Osteocyte (in vitro differentiated cells): ENCODE data around the gene ERO1A. TPM values are rescaled to one million over a fixed set of nuclear protein-coding genes. Genes with fewer than 3 reads are reported as not detected.

Experiments used
- DNase-seq: peaks from one replicate; pipeline ENCODE4 v3.0.0; 2021; ENCODE audit warnings: mixed read lengths; ENCODE audit not compliant: unreplicated experiment; ENCODE audit errors: extremely low spot score
- H3K27ac Mint-ChIP-seq: one replicate; pipeline ENCODE4 v1.8.0; 2021; ENCODE audit warnings: mild to moderate bottlenecking, mixed read lengths; ENCODE audit not compliant: unreplicated experiment
- H3K27me3 Mint-ChIP-seq: one replicate; pipeline ENCODE4 v1.8.0; 2021; ENCODE audit warnings: mixed read lengths; ENCODE audit not compliant: unreplicated experiment
- H3K36me3 Mint-ChIP-seq: one replicate; pipeline ENCODE4 v1.8.0; 2021; ENCODE audit warnings: mixed read lengths; ENCODE audit not compliant: unreplicated experiment
- H3K4me1 Mint-ChIP-seq: one replicate; pipeline ENCODE4 v1.8.0; 2021; ENCODE audit warnings: mixed read lengths; ENCODE audit not compliant: unreplicated experiment
- H3K4me3 Mint-ChIP-seq: one replicate; pipeline ENCODE4 v1.8.0; 2021; ENCODE audit warnings: mild to moderate bottlenecking, moderate library complexity, mixed read lengths; ENCODE audit not compliant: unreplicated experiment
- H3K9me3 Mint-ChIP-seq: one replicate; pipeline ENCODE4 v1.8.0; 2021; ENCODE audit warnings: mixed read lengths; ENCODE audit not compliant: unreplicated experiment
- total RNA-seq: library from RNA; stranded (reverse); gene quantifications from 2 replicates; pipeline ENCODE4 v1.2.1, GENCODE V29; 2021
- TF ChIP-seq, protein P1 (sequence below): fragments of 200-600 bp; sonication (generic); IDR thresholded peaks from 2 replicates; pipeline ENCODE4 v1.5.0; 2021; ENCODE audit warnings: antibody characterized with exemption, mild to moderate bottlenecking, moderate library complexity

ERO1A gene
- total RNA-seq, 1 donor from 2014 or later = 38.5 TPM

DNA sequence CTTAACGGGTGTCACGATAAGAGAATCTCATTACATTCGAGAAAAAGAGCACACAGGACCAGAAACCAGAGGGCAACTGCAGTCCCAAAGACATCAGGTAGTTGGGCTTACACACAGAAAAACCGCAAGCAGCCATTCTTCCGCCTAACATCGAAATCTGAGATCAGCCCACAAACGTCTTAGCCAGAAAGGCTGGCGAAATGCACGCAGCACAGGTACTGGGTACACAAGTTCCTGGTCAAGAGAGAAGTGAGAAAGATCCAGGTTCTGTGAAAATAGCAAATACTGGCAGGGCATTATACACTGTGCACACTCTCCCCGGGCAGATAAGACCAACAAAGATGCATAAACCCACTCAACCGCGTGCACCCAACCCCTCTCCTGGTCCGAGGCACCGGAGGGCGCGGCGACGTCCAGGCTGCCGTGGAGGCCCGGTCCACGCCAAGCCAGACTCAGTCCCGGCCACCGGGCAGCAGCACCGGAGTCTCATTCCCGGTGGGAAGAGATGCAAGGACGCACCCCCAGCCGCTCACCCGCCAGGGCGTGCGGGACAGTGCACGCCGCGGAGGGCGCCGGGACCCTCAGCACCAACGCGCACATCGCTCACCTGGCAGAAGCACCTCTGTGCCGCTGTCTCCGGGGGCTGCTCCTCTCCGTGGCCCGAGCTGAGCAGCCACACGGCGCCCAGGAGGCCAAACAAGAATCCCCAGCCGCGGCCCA, 437 bp downstream of the ERO1A start:
- TF ChIP-seq, protein P1, sequence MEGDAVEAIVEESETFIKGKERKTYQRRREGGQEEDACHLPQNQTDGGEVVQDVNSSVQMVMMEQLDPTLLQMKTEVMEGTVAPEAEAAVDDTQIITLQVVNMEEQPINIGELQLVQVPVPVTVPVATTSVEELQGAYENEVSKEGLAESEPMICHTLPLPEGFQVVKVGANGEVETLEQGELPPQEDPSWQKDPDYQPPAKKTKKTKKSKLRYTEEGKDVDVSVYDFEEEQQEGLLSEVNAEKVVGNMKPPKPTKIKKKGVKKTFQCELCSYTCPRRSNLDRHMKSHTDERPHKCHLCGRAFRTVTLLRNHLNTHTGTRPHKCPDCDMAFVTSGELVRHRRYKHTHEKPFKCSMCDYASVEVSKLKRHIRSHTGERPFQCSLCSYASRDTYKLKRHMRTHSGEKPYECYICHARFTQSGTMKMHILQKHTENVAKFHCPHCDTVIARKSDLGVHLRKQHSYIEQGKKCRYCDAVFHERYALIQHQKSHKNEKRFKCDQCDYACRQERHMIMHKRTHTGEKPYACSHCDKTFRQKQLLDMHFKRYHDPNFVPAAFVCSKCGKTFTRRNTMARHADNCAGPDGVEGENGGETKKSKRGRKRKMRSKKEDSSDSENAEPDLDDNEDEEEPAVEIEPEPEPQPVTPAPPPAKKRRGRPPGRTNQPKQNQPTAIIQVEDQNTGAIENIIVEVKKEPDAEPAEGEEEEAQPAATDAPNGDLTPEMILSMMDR = no peak
- no peak for DNase-seq
- H3K27ac Mint-ChIP-seq = peak overlapping the region; percentile 87
- H3K9me3 Mint-ChIP-seq = no peaks in the 10 kb centered on the region
- no peaks in the 10 kb centered on the region for H3K36me3 Mint-ChIP-seq
- peaks cover 21% of the 10 kb centered on the region for H3K4me1 Mint-ChIP-seq
- H3K4me3 Mint-ChIP-seq = peak overlapping the region; percentile 95
- no peaks in the 10 kb centered on the region for H3K27me3 Mint-ChIP-seq

DNA sequence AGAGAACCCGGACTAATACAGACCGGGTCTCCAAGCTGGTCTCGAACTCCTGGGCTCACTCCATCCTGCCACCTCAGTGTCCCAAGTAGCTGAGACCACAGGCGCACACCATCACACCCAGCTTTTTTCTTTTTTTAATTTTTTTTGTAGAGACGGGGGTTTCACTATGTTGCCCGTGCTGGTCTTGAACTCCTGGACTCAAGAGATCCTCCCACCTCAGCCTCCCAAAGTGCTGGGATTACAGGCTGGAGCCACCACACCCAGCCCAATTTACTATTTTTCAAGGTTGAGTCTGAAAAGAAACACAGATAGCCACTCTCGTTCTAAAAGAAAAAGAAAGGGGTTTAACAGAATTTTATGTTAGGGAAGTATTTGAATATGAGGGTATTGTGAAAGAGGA, 1.8 kb downstream of the ERO1A start:
- H3K27ac Mint-ChIP-seq = no peak overlapping the region
- H3K4me3 Mint-ChIP-seq = no peak overlapping the region
- no peaks in the 10 kb centered on the region for H3K36me3 Mint-ChIP-seq

DNA sequence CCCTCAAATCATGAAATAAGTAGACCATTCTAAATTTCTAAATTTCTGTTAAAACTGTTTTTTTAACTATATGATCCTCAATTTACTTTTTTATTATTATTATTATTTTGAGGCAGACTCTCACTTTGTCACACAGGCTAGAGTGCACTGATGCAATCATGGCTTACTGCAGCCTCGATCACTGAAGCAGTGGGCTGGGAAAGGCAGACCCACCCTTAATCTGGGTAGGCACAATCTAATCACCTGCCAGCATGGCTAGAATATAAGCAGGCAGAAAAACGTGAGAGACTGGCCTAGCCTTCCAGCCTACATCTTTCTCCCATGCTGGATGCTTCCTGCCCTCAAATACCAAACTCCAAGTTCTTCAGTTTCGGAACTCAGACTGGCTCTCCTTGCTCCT, 2.3 kb downstream of the ERO1A start:
- H3K27me3 Mint-ChIP-seq = no peaks in the 10 kb centered on the region
- H3K36me3 Mint-ChIP-seq = no peaks in the 10 kb centered on the region
- H3K27ac Mint-ChIP-seq = no peak overlapping the region
- H3K4me3 Mint-ChIP-seq = no peak overlapping the region
- H3K9me3 Mint-ChIP-seq = no peaks in the 10 kb centered on the region
- TF ChIP-seq, protein P1 = no peak
- DNase-seq = no peak
- H3K4me1 Mint-ChIP-seq = peaks cover 21% of the 10 kb centered on the region

More for the DNA sequence above, 1.8 kb downstream of the ERO1A start:
- Mint-ChIP-seq H3K9me3 (no peaks in the 10 kb centered on the region), H3K27me3 (no peaks in the 10 kb centered on the region), H3K4me1 (peaks cover 21% of the 10 kb centered on the region)
- no peak for DNase-seq
- TF ChIP-seq, protein P1 = no peak

GRCh38 chr14:52692248-52692962, 3.0 kb downstream of the ERO1A start:
- TF ChIP-seq, protein P1 = no peak
- no peak overlapping the region for H3K4me3 Mint-ChIP-seq
- no peaks in the 10 kb centered on the region for H3K36me3 Mint-ChIP-seq
- no peaks in the 10 kb centered on the region for H3K9me3 Mint-ChIP-seq
- no peaks in the 10 kb centered on the region for H3K27me3 Mint-ChIP-seq
- DNase-seq = no peak
- no peak overlapping the region for H3K27ac Mint-ChIP-seq
- H3K4me1 Mint-ChIP-seq = peaks cover 21% of the 10 kb centered on the region
